Muscle of leg (tissue), 11 donors: ENCODE results near the gene BZW1. TPM values are rescaled to one million over a fixed set of nuclear protein-coding genes. Genes with fewer than 3 reads are reported as not detected.
A peak's percentile ranks its signal among the peaks of the same experiment; 100 is the strongest.

Source experiments
- DNase-seq: peaks from one replicate; pipeline ENCODE4 v3.0.0; 2013
- H3K27ac ChIP-seq: one replicate; pipeline ENCODE4 v1.5.1; 2013; ENCODE audit warnings: mild to moderate bottlenecking, low read length, control low read depth
- H3K27me3 ChIP-seq: one replicate; pipeline ENCODE4 v1.6.1; 2013; ENCODE audit warnings: low read length; ENCODE audit not compliant: control insufficient read depth, insufficient read depth
- H3K36me3 ChIP-seq: one replicate; pipeline ENCODE4 v1.6.1; 2013; ENCODE audit warnings: low read length; ENCODE audit not compliant: control insufficient read depth, insufficient read depth
- H3K4me1 ChIP-seq: one replicate; pipeline ENCODE4 v1.6.1; 2013; ENCODE audit warnings: low read length; ENCODE audit not compliant: control insufficient read depth, insufficient read depth
- H3K4me3 ChIP-seq: one replicate; pipeline ENCODE4 v1.5.1; 2013; ENCODE audit warnings: low read length, control low read depth
- H3K9me3 ChIP-seq: replicated peaks from 2 replicates; pipeline ENCODE4 v1.6.1; 2013; ENCODE audit warnings: low read depth, low read length; ENCODE audit not compliant: control insufficient read depth
- WGBS: methylation state at CpG from one replicate; pipeline ENCODE4 v1.1.5; 2013; ENCODE audit warnings: missing lambda C conversion rate; ENCODE audit not compliant: insufficient coverage; 5-methylcytosine and 5-hydroxymethylcytosine counted together
- polyA plus RNA-seq, 8 donors: library from polyadenylated mRNA; unstranded; fragments of 120-200 nt; gene quantifications; one replicate each; pipeline versions ENCODE4 v1.2.1 to v1.2.3, GENCODE V29; 2013; ENCODE audit warnings: inconsistent platforms in 1 of 8, low replicate concordance in 1 of 8; ENCODE audit not compliant: insufficient read length in 8 of 8, insufficient read depth in 1 of 8
- total RNA-seq: library from RNA; stranded (reverse); fragments of 120-200 nt; gene quantifications from one replicate; pipeline ENCODE4 v1.2.4, GENCODE V29; 2013

The BZW1 gene
- total and polyA plus RNA-seq, 9 donors = 84.7 to 193 (median 131) TPM

- H3K4me3 ChIP-seq = no peak overlapping the region
- H3K27ac ChIP-seq = no peak overlapping the region
- DNase-seq = no peak
- no peaks in the 10 kb centered on the region for H3K27me3 ChIP-seq
- H3K36me3 ChIP-seq = peaks cover 48% of the 10 kb centered on the region
- H3K4me1 ChIP-seq = no peaks in the 10 kb centered on the region
- no peaks in the 10 kb centered on the region for H3K9me3 ChIP-seq
- WGBS = 75% methylated on average over 11 of the region's 14 CpGs
These were observed 39.0 kb downstream of the BZW1 start for GRCh38 chr2:200850512-200851256.

DNA sequence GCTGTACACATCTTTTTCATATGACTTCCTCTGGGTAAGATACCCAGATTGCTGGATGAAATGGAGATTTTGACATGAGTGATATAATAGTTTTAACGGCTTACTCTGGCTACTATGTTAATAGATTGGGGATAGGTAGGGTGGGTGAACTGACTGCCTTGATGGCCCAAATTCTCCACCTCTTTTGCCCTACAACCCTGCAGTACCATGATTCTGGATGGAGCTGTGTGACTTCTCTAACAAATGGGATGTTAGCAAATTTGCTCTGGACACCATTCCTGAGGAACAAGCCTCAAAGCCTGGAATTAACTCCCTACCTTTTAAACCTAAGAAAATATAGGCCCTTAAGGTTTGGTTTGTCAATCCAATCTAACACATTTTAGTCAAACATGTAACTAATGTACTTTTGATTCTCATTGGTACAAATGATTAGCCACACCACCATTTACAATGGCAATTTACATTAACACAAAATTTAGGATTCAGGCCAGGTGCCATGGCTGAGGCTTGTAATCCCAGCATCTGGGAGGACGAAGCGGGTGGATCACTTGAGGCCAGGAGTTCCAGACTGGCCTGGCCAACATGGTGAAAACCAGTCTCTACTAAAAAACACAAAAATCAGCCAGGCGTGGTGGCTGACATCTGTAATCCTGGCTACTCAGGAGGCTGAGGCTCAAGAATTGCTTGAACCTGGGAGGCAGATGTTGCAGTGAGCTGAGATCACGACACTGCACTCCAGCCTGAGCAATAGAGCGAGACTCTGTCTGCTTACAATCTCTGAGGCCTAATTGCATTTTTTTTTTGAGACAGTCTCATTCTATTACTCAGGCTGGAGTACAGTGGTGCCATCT, 39.9 kb downstream of the BZW1 start:
- no peaks in the 10 kb centered on the region for H3K4me1 ChIP-seq
- DNase-seq = no peak
- H3K4me3 ChIP-seq = no peak overlapping the region
- peaks cover 55% of the 10 kb centered on the region for H3K36me3 ChIP-seq
- no peak overlapping the region for H3K27ac ChIP-seq
- no peaks in the 10 kb centered on the region for H3K9me3 ChIP-seq
- no peaks in the 10 kb centered on the region for H3K27me3 ChIP-seq
- WGBS = 77% methylated on average over 3 of the region's 6 CpGs

- no peak for DNase-seq
- H3K4me1 ChIP-seq = no peaks in the 10 kb centered on the region
- WGBS = no CpG with 5 or more reads among the region's 2 CpGs
- no peak overlapping the region for H3K27ac ChIP-seq
- H3K4me3 ChIP-seq = no peak overlapping the region
- peaks cover 63% of the 10 kb centered on the region for H3K36me3 ChIP-seq
- no peaks in the 10 kb centered on the region for H3K9me3 ChIP-seq
- no peaks in the 10 kb centered on the region for H3K27me3 ChIP-seq
These were observed 40.9 kb downstream of the BZW1 start for GRCh38 chr2:200852605-200853004.

DNA sequence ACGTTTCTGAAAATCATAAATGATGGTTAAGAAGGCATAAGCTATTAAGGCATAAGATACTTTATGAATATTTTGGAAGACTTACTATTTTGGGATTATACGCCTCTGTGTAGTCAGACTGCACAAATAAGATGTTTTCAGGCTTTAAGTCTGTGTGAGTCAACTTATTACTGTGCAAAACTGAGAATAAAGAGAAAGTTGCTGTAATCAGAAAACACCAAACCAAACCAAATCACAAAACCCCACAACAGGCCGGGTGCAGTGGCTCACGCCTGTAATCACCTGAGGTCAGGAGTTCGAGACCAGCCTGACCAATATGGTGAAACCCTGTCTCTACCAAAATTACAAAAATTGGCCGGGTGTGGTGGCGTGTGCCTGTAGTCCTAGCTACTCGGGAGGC, 45.1 kb downstream of the BZW1 start:
- Histone ChIP-seq H3K9me3 (no peaks in the 10 kb centered on the region), H3K27ac (no peak overlapping the region), H3K27me3 (no peaks in the 10 kb centered on the region), H3K4me3 (no peak overlapping the region), H3K4me1 (peaks cover 3% of the 10 kb centered on the region), H3K36me3 (peaks cover 69% of the 10 kb centered on the region)
- 80% methylated on average over 1 of the region's 8 CpGs for WGBS
- DNase-seq = no peak

DNA sequence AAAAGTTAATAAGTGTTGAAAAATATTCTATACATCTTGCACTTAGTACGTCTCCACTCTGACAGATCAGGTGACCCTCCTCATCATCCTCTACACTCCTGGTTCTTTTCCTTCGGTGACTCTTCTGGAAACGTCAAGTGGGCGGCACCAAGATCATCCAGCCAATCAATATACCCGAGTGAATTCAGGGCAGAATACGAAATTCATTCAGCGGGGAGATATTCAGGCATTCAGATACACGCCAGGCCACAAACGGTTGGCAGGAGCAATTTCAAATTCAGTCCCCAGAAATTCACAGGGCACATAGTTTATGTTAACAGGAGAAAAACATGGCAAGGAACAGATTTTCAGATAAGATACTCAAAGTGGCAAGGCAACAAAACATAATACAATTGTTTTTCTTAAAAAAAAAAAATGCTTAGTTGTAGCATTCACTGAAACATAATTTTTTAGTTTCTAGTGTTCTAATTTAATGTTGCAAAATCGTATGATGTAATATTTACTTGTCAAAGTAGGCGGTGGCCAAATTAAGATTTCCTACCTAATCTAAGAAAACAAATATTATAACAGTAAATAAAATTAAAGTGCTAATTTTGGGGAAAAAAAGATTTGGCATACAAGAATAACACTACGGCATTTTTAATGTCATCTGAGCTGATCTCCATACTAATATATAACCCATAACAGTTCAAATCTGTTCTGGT, 48.5 kb downstream of the BZW1 start:
- DNase-seq = peak; percentile 25
- Histone ChIP-seq H3K9me3 (no peaks in the 10 kb centered on the region), H3K36me3 (peaks cover 40% of the 10 kb centered on the region), H3K4me1 (peaks cover 8% of the 10 kb centered on the region), H3K27ac (no peak overlapping the region), H3K4me3 (no peak overlapping the region), H3K27me3 (no peaks in the 10 kb centered on the region)
- 40% methylated on average over 6 of the region's 12 CpGs for WGBS

- no peaks in the 10 kb centered on the region for H3K9me3 ChIP-seq
- peak overlapping the region; percentile 100 for H3K4me3 ChIP-seq
- WGBS = 80% methylated on average over 1 of the region's 4 CpGs
- peaks cover 11% of the 10 kb centered on the region for H3K4me1 ChIP-seq
- peaks cover 28% of the 10 kb centered on the region for H3K36me3 ChIP-seq
- no peaks in the 10 kb centered on the region for H3K27me3 ChIP-seq
- peak; percentile 32 for DNase-seq
- peak overlapping the region; percentile 100 for H3K27ac ChIP-seq
These were observed 50.0 kb downstream of the BZW1 start for GRCh38 chr2:200861617-200862155.

DNA sequence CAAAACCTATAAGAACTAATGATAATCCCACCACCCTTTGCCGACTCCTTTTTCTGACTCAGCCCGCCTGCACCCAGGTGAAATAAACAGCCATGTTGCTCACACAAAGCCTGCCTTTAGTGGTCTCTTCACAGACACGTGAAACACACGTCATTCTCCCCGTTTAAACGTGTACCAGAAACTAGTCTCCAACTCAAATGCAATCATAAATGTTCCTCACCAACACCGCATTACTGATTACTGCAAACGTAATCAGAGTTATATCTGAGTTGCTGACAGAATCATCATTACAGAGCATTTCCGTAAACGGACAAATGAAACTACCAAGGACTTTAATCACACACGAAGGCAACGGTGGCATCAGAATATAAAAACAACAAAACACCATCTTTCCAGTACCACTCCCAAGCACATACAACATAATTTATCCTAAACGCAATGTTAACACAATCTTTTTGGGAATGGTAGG, 50.9 kb downstream of the BZW1 start:
- H3K27ac ChIP-seq = peak overlapping the region; percentile 100
- 0% methylated on average over 13 of the region's 13 CpGs for WGBS
- peak overlapping the region; percentile 100 for H3K4me3 ChIP-seq
- H3K36me3 ChIP-seq = peaks cover 20% of the 10 kb centered on the region
- DNase-seq = peak; percentile 85
- peaks cover 14% of the 10 kb centered on the region for H3K4me1 ChIP-seq
- no peaks in the 10 kb centered on the region for H3K9me3 ChIP-seq
- no peaks in the 10 kb centered on the region for H3K27me3 ChIP-seq

GRCh38 chr2:200863782-200864175, 52.1 kb downstream of the BZW1 start:
- Histone ChIP-seq H3K36me3 (peaks cover 11% of the 10 kb centered on the region), H3K4me1 (peaks cover 14% of the 10 kb centered on the region), H3K27ac (peak overlapping the region; percentile 100), H3K27me3 (no peaks in the 10 kb centered on the region), H3K4me3 (peak overlapping the region; percentile 100), H3K9me3 (no peaks in the 10 kb centered on the region)
- peak; percentile 70 for DNase-seq
- WGBS = 0% methylated on average over 19 of the region's 19 CpGs

- peaks cover 6% of the 10 kb centered on the region for H3K36me3 ChIP-seq
- H3K27me3 ChIP-seq = no peaks in the 10 kb centered on the region
- DNase-seq = peak; percentile 98
- H3K27ac ChIP-seq = peak within 1 kb of the TSS; percentile 100
- H3K4me1 ChIP-seq = peaks cover 14% of the 10 kb centered on the region
- under 1% methylated on average over 77 of the region's 89 CpGs for WGBS
- H3K9me3 ChIP-seq = no peaks in the 10 kb centered on the region
- H3K4me3 ChIP-seq = peak within 1 kb of the TSS; percentile 100
These were observed 52.7 kb downstream of the BZW1 start, which contains the start of gene CLK1 for GRCh38 chr2:200864176-200865034. Gene CLK1, minus strand, starts transcription at chr2:200864658. Its CDS starts 2,796 bp downstream, at chr2:200861862.
